ENCODE results near the gene SLC4A2. TPM values are rescaled to one million over a fixed set of nuclear protein-coding genes. Genes with fewer than 3 reads are reported as not detected.
"Not testable (repeated sequence)": the region's sequence is repeated elsewhere in the genome, so short reads cannot be mapped to it uniquely, and the experiment has no call there.

SLC4A2 gene, protein sequence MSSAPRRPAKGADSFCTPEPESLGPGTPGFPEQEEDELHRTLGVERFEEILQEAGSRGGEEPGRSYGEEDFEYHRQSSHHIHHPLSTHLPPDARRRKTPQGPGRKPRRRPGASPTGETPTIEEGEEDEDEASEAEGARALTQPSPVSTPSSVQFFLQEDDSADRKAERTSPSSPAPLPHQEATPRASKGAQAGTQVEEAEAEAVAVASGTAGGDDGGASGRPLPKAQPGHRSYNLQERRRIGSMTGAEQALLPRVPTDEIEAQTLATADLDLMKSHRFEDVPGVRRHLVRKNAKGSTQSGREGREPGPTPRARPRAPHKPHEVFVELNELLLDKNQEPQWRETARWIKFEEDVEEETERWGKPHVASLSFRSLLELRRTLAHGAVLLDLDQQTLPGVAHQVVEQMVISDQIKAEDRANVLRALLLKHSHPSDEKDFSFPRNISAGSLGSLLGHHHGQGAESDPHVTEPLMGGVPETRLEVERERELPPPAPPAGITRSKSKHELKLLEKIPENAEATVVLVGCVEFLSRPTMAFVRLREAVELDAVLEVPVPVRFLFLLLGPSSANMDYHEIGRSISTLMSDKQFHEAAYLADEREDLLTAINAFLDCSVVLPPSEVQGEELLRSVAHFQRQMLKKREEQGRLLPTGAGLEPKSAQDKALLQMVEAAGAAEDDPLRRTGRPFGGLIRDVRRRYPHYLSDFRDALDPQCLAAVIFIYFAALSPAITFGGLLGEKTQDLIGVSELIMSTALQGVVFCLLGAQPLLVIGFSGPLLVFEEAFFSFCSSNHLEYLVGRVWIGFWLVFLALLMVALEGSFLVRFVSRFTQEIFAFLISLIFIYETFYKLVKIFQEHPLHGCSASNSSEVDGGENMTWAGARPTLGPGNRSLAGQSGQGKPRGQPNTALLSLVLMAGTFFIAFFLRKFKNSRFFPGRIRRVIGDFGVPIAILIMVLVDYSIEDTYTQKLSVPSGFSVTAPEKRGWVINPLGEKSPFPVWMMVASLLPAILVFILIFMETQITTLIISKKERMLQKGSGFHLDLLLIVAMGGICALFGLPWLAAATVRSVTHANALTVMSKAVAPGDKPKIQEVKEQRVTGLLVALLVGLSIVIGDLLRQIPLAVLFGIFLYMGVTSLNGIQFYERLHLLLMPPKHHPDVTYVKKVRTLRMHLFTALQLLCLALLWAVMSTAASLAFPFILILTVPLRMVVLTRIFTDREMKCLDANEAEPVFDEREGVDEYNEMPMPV
- total RNA-seq = 49.7 TPM
- long read RNA-seq, full-length matches to known transcripts = 109 of 173 reads
- long read RNA-seq, partial matches to known transcripts = 44 of 173 reads
- long read RNA-seq, other reads (novel, unspliced or antisense) = 20 of 173 reads

DNA sequence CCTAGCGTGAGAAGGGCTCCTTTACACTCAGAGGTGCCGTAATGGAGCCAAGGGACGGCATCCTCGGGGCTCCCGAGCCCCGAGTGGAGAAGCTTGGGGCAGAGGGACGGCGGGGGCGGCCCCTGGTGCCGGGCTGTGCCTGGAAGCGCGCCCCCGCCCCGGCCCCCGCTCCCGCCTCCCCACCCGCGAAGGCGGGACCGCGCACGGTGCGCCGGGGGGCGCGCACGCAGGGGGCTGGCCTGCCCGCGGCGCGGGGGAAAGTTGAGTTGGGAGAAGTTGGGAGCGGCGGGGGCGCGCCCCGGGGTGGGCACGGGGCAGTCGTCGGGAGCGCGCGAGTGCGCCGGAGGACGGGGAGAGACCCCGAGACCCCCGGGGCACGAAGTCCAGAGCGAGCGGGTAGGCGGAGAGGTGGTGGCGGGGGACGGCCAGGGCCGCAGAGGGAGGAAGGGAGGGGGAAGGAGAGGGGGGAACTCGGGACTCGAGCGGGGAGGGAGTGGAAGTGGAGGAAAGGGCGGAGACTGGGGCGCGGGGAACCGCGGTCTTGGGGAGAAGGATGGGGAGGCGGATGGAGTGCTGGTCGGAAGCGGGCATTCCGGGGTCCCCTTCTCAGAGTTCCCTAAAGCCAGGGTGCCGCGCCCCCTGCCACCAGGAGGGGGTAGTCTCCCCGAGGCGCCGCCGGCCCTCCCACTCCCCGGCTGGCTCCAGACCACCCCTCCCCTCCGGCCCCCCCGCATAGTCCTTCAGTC lies at the start of gene SLC4A2:
SLC4A2 (plus strand) TSS at position 223 of the 746 bp plus-strand sequence. CDS start 2,399 bp downstream, outside the sequence.
- intact Hi-C loops (cut with DNase I) = no loop called here
- peak; percentile 88 for DNase-seq

DNA sequence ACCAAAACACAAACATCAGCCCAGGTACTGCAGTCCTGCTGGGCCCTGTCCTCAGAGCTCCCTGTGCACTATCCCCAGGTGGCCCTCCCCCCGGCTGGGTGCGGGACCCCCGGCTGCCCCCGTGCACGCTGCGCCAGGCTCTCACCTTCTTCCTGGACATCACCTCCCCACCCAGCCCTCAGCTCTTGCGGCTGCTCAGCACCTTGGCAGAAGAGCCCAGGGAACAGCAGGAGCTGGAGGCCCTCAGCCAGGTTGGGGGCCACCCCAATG lies 49.4 kb upstream of the SLC4A2 start:
- DNase-seq (no peak), ATAC-seq (ENCODE audit: poor library complexity) (no peak)
- intact Hi-C loops (cut with DNase I) = no loop called here

More for the DNA sequence above, at the start of gene SLC4A2:
- peak; percentile 75 for ATAC-seq (ENCODE audit: poor library complexity)

DNA sequence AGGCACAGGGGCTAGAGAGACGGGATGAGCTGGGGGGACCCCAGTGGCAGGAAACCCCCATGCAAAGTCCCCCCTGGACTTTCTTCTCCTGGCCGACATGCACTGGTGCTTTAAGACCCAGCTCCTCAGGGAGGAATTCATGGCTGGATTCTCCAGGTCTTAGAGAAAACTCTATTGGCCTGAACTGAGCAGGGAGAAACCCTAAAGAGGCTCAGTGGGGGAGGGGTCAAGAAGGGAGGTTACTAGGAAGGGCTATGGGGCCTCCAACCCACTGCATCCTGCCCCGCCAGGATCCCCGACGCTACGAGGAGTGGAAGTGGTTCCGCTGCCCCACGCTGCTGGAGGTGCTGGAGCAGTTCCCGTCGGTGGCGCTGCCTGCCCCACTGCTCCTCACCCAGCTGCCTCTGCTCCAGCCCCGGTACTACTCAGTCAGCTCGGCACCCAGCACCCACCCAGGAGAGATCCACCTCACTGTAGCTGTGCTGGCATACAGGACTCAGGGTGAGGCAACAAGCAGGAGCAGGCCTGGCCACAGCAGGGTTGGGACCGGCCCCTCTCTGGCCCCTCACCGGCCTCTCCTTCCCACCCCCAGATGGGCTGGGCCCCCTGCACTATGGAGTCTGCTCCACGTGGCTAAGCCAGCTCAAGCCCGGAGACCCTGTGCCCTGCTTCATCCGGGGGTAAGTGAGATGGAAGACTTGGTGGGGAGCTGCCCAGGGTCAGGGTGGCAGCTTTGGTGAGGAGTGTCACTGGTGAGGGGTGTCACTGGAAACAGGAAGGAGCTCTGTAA lies 48.9 kb upstream of the SLC4A2 start:
- ATAC-seq (ENCODE audit: poor library complexity) = no peak
- DNase-seq = no peak
- intact Hi-C loops (cut with DNase I) = no loop called here

DNA sequence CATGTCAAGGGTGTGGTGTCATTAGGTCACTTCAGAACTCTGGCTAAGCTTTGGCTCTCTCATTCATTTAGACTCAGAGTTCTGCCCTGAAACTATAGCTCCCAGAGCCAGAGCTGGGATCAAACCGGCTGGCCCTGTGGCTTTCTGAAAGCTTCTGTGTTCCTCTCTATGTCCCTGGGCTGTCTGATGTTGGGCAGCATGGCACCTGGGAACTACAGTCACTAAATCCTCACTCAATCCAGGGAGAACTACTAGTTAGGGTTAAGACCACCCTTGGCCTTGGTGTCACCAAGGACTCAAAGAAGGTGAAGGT lies 48.3 kb upstream of the SLC4A2 start:
- DNase-seq (no peak), ATAC-seq (ENCODE audit: poor library complexity) (no peak)
- intact Hi-C loops (cut with DNase I) = no loop called here

DNA sequence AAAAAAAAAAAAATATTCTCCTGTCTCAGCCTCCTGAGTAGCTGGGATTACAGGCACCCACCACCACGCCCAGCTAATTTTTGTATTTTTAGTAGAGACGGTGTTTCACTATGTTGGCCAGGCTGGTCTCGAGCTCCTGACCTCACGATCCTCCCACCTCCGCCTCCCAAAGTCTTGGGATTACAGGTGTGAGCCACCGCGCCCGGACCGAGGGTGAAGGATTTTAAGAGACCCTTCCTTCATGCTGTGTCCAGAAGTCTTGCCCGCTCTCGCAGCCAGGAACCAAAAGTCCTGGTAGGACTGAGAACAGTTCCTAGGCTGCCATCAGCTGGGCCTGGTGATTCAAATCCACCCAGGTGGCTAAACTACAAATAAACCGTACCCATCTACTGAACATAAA lies 47.8 kb upstream of the SLC4A2 start:
- intact Hi-C loops (cut with DNase I); ATAC-seq (ENCODE audit: poor library complexity); DNase-seq: not testable (repeated sequence)

DNA sequence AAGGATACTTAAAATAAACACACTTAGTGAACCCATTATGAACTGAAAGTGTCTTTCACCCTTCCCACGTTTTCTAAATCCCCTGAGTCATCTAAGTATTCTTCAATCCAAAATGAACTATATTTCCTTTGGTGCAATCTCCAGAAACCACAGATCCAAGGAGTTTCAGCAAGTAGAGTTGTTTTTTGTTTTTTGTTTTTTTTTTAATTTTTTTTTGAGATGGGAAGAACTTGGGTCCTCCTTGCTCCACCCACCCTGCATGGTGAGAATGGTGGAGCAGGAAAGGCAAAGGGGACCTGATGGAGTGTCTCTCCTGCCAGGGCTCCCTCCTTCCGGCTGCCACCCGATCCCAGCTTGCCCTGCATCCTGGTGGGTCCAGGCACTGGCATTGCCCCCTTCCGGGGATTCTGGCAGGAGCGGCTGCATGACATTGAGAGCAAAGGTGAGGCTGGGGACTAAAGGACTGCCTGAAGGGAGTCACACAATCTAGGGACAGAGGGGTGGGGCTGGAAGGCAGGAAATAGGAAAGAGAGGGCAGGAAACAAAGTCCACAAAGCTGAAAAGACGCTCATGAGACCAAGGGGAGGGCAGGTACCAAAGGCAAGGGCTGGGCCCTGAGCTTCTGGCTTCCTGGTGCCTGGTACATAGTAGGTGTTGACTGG lies 47.2 kb upstream of the SLC4A2 start:
- intact Hi-C loops (cut with DNase I) = no loop called here
- ATAC-seq (ENCODE audit: poor library complexity) (no peak), DNase-seq (no peak)

DNA sequence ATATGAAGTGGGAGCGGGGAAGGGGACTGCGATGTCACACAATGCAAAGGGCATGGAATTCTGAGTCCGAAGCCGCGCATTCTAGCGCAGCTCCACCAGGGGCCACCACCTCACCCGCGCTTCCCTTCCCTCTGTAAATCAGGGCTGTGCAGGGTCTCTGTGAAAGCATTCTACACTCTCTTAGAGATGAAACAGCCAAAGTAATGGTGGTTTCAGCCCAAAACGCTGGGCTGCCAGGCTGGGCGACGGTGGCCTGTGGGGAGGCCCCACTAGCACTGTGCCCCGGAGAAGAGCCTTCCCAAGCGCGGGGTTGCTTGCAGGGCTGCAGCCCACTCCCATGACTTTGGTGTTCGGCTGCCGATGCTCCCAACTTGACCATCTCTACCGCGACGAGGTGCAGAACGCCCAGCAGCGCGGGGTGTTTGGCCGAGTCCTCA lies 46.5 kb upstream of the SLC4A2 start:
- DNase-seq = no peak
- intact Hi-C loops (cut with DNase I) = no loop called here
- ATAC-seq (ENCODE audit: poor library complexity) = peak; percentile 47

DNA sequence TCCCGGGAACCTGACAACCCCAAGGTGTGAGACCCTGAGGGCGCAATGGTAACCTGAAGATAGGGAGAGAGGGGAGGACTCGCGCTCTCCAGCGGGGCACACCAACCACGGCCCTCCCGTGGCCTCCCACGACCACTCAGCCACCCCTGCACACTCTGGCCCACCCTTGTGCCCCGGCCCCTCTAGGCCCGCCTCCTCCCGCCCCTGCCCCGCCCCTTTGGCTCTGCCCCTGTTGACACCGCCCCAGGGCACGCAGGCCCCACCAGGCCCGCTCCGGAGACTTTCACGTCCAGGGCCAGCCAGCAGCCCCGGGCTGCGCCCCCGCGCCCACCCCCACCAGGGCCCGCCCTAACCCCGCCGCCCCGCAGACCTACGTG lies 46.0 kb upstream of the SLC4A2 start:
- intact Hi-C loops (cut with DNase I) = no loop called here
- ATAC-seq (ENCODE audit: poor library complexity) = peak; percentile 28
- DNase-seq = no peak

DNA sequence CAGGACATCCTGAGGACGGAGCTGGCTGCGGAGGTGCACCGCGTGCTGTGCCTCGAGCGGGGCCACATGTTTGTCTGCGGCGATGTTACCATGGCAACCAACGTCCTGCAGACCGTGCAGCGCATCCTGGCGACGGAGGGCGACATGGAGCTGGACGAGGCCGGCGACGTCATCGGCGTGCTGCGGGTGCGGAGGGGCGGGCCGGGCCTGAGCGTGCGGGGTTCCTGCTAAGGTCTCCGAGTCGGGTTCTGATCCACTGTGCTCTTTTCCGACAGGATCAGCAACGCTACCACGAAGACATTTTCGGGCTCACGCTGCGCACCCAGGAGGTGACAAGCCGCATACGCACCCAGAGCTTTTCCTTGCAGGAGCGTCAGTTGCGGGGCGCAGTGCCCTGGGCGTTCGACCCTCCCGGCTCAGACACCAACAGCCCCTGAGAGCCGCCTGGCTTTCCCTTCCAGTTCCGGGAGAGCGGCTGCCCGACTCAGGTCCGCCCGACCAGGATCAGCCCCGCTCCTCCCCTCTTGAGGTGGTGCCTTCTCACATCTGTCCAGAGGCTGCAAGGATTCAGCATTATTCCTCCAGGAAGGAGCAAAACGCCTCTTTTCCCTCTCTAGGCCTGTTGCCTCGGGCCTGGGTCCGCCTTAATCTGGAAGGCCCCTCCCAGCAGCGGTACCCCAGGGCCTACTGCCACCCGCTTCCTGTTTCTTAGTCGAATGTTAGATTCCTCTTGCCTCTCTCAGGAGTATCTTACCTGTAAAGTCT lies 45.5 kb upstream of the SLC4A2 start:
- intact Hi-C loops (cut with DNase I) = no loop called here
- ATAC-seq (ENCODE audit: poor library complexity) = peak; percentile 55
- DNase-seq = peak; percentile 85

DNA sequence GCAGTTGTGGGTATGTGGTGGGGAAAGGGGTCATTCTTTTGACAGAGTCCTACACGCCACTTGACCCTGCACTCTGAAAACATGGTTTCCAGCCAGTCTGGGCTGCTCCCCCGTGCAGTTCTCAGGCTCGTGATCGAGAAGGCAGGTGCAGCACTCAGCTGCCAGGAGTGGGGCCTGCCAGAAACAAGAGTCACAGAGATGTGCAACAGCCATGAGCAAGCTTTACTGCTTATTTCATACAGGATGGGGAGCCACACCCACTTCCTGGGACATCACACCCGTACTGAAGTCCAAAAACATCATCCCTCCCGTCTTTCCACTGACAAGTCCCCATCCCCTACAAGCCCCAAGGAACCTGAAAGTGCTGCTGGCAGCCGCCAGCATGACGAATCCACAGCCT lies 44.4 kb upstream of the SLC4A2 start:
- ATAC-seq (ENCODE audit: poor library complexity) (no peak), DNase-seq (no peak)
- intact Hi-C loops (cut with DNase I) = no loop called here

DNA sequence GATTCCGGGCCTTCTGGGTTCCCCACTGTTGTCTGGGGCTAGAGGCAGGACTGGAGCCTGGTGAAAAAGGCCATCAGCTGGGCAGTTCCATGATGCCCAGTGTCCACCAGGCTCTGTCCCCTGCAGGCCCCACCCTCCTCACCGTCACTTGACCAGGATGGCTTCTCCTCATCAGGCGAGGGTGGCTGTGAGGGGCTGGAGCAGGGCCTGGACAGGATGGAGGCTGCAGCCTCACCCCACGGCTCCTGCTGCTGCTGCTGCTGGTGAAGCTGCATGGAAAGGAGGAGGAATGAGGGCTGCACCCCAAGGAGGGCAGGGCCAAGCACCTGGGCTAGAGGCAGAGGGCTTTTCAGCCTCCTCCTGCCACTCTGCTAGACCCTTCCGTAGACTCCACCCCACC lies 43.4 kb upstream of the SLC4A2 start:
- intact Hi-C loops (cut with DNase I) = no loop called here
- DNase-seq = no peak
- no peak for ATAC-seq (ENCODE audit: poor library complexity)

DNA sequence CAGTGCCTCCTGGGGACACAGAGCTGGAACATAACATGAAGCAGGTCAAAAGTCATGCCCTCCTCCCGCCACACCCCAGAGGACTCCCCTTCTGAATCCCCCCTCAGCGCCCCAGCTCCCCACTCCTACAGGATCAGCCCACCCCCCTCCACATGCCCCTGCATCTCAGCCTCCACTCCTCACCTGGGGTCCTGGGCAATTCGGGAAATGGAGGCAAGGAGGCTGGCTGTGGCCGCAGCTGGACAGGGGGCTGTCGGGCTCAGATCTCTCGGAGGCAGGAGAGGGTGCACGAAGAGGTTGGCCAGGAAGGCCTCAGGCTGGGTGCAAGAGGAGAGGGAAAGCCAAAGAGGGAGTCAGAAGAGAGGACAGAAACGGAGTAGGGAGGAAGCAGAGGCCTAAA lies 42.9 kb upstream of the SLC4A2 start:
- intact Hi-C loops (cut with DNase I) = no loop called here
- ATAC-seq (ENCODE audit: poor library complexity) = no peak
- DNase-seq = no peak

DNA sequence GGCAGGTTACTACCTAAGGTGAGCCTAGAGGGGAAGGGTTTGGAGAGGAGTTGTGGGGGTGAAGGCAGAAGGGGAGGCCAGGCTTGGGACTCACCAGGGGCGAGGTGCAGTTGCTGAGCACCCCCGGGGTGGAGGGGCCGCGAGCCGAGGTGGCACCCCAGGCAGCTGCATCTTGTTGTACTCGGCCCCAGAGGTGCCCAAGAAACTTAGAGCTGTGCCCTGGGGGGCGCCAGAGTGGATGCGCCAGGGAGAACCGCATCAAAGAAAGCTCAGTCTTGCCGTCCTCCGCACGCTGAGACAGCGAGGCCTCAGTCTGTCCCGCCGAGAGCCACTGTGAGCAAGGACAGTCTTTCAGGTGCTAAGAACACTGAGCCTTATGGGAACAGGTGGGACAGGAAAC lies 42.4 kb upstream of the SLC4A2 start:
- intact Hi-C loops (cut with DNase I) = no loop called here
- DNase-seq = no peak
- ATAC-seq (ENCODE audit: poor library complexity) = no peak

DNA sequence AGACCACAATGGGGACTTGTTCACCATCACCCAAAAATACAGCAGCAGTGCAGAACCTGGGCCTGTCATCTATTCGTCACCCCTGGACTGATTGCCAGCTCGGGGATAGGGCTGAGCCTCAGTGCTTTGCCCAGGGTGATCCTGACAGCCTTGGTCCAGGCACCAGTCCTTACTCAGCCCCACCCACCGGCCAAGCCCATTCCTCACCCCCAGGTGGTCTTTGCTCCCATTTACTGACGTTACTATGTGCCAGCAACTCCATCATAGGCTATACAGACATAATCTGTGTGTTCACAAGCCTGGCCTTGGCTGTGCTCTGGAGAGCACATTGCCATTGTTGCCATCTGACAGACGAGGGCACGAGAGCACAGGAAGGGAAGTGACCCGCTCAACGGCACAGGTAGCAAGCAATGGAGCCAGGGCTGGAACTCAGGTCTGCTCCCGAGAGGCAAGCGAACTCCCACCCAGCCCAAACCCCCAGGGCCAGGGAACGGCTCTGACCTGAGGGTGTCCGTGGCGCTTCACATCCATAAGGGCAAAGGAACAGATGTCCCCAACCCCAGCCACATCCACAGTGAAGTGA lies 41.9 kb upstream of the SLC4A2 start:
- DNase-seq (no peak), ATAC-seq (ENCODE audit: poor library complexity) (no peak)
- intact Hi-C loops (cut with DNase I) = no loop called here

DNA sequence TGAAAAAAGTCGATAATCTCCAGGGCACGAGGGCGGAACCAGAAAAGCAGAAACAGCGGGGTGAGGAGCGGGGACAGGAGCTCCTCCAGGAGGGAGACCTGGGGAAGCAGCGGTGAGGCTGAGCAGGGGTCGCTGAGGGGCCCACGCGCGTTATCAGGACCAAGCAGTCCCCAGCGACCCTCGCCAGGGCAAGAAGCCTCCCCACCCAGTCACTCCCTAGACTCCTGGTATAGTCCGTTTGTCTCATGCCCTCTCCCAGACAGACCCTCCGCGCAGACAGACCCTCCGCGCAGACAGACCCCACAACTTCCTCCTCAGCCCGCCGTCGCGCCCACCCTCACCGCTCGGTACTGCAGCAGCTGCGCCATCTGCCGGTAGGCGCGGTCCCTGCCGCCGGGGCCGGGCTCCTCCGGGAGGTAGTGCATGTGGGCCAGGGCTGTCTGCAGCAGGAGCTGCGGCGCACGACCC lies 41.4 kb upstream of the SLC4A2 start:
- DNase-seq (peak; percentile 84), ATAC-seq (ENCODE audit: poor library complexity) (peak; percentile 74)
- intact Hi-C loops (cut with DNase I) = no loop called here

DNA sequence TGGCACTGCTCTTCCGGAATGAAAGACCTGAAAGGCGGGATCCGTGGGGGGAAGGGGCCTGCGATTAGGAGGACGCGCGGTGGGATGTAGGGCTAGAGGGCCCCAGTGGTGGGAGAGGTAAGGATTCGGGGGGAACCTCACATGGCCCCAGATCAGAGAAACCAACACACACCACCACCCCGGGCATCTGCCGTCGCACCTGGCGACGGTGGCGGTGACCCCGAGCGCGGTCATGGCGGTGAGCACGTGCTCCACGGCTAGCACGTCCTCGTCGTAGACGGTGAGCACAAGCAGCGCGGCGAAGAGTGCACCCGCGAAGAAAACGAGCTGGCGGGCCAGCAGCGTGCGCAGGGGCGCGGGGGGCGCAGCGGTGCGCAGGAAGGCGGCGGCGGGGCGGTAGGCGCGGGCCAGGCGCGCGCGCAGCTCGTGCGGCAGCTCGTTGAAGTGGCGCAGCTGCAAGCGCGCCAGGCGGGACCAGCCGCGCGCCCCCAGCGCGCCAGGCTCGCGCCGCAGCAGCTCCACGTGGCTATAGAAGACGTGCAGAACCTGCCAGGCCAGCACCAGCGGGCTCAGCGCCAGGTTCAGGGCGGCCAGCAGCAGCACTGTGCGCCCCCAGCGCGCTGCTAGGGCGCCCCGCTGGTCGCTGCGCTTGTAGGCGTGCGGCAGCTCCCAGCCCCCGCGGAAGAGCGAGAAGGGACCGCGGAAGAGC lies 40.8 kb upstream of the SLC4A2 start:
- peak; percentile 36 for ATAC-seq (ENCODE audit: poor library complexity)
- intact Hi-C loops (cut with DNase I) = no loop called here
- no peak for DNase-seq

Measured in Right ventricle myocardium superior (tissue), 1 donor.